Measurements from ENCODE around the gene SDHAF3. TPM values are rescaled to one million over a fixed set of nuclear protein-coding genes. Genes with fewer than 3 reads are reported as not detected.
"Not testable (repeated sequence)": the region's sequence is repeated elsewhere in the genome, so short reads cannot be mapped to it uniquely, and the experiment has no call there.

The SDHAF3 gene
- total RNA-seq (2022) (9.2 and 11.9 TPM in 2 replicates), Bru-seq, nascent RNA (percentile 59 among the genes with signal in this experiment), BruChase-seq, experiment 1, labeled RNA remaining after a 6-hour chase (percentile 48 among the genes with signal in this experiment), BruChase-seq, experiment 2, labeled RNA remaining after a 2-hour chase (percentile 41 among the genes with signal in this experiment)
- long read RNA-seq, transcript SDHAF3-202 (2 exons, 2,060 nt): major isoform, 28 of 35 reads
- long read RNA-seq, partial matches to known transcripts: 0 of 35 reads
- long read RNA-seq, other reads (novel, unspliced or antisense): 4 of 35 reads

DNA sequence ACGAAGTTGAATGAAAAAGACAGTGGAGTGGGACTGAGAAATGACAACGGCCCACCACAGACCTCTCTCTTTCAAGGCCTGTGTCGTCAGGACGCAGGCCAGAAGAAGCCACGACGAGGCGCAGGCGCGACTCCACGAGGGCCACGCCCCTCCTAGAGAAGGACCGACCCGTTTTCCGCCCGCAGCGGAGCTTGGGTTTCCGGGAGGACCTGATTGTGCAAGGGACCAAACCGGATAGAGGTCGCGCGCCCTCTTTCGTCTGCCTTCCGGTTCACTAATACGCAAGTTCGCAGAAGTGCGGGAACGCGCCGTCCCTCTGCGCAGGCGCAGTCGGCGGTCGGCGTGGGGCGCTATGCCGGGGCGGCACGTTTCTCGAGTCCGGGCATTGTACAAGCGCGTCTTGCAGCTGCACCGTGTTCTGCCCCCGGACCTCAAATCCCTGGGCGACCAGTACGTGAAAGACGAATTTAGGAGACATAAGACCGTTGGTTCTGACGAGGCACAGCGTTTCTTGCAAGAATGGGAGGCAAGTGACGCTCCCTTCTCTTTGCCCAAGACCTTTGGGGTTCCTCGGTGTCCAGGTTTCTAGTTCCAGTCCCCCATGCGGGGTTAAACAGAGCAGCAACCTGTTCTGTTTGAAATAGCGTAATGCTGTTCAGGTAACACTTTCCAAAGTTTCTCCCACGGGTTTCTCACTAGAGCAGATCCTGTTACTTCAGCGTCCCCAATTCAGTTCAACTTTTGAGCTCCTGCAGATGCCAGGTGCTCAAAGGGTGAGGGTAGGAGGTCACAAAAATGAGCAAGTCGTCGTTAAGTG lies at the start of gene SDHAF3:
TSS of gene SDHAF3 (plus strand) at position 327 of the 817 bp plus-strand sequence. CDS start at position 353, 26 bp downstream.
- Mint-ChIP-seq H3K9me3 (ENCODE audit: low read depth, unreplicated experiment) (peaks cover 2% of the 10 kb centered on the region), H3K27ac (ENCODE audit: unreplicated experiment) (peak within 1 kb of the TSS; percentile 80), H3K4me3 (ENCODE audit: low read depth, unreplicated experiment) (peak within 1 kb of the TSS; percentile 88), H3K4me1 (ENCODE audit: low read depth, unreplicated experiment) (peaks cover 20% of the 10 kb centered on the region), H3K36me3 (ENCODE audit: insufficient read depth, unreplicated experiment) (peaks cover 17% of the 10 kb centered on the region), H3K27me3 (ENCODE audit: unreplicated experiment) (no peaks in the 10 kb centered on the region)
- intact Hi-C loops (cut with micrococcal nuclease; ENCODE audit: unreplicated experiment): no loop called here
- peak; percentile 93 for DNase-seq
- TF ChIP-seq, protein P1, sequence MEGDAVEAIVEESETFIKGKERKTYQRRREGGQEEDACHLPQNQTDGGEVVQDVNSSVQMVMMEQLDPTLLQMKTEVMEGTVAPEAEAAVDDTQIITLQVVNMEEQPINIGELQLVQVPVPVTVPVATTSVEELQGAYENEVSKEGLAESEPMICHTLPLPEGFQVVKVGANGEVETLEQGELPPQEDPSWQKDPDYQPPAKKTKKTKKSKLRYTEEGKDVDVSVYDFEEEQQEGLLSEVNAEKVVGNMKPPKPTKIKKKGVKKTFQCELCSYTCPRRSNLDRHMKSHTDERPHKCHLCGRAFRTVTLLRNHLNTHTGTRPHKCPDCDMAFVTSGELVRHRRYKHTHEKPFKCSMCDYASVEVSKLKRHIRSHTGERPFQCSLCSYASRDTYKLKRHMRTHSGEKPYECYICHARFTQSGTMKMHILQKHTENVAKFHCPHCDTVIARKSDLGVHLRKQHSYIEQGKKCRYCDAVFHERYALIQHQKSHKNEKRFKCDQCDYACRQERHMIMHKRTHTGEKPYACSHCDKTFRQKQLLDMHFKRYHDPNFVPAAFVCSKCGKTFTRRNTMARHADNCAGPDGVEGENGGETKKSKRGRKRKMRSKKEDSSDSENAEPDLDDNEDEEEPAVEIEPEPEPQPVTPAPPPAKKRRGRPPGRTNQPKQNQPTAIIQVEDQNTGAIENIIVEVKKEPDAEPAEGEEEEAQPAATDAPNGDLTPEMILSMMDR (IDR thresholded peaks at IDR 0.05; ENCODE audit: unreplicated experiment): no peak
- CTCF ChIA-PET: interaction anchor here (1.0 kb wide), 1 partner anchor 17 kb away, joined by 3 read pairs; no protein-coding TSS in a partner anchor
- BruUV-seq (replicated peaks): TSS peak; percentile 46

DNA sequence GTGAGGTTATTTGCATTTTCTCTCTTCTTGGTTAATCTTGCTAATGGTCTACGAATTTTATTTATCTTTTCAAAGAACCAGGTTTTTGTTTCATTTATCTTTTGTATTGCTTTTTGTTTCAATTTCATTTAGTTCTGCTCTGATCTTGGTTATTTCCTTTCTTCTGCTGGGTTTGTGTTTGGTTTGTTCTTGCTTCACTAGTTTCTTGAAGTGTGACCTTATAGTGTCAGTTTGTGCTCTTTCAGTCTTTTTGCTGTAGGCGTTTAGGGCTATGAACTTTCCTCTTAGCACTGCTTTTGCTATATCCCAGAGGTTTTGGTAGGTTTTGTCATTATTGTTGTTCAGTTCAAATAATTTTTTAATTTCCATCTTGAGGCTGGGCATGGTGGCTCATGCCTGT lies 45.5 kb upstream of the SDHAF3 start:
- H3K27ac Mint-ChIP-seq (ENCODE audit: unreplicated experiment); BruUV-seq (replicated peaks); CTCF ChIA-PET; H3K36me3 Mint-ChIP-seq (ENCODE audit: insufficient read depth, unreplicated experiment); intact Hi-C loops (cut with micrococcal nuclease; ENCODE audit: unreplicated experiment); H3K9me3 Mint-ChIP-seq (ENCODE audit: low read depth, unreplicated experiment); H3K4me3 Mint-ChIP-seq (ENCODE audit: low read depth, unreplicated experiment); H3K4me1 Mint-ChIP-seq (ENCODE audit: low read depth, unreplicated experiment); DNase-seq: not testable (repeated sequence)
- peaks cover 39% of the 10 kb centered on the region for H3K27me3 Mint-ChIP-seq (ENCODE audit: unreplicated experiment)

DNA sequence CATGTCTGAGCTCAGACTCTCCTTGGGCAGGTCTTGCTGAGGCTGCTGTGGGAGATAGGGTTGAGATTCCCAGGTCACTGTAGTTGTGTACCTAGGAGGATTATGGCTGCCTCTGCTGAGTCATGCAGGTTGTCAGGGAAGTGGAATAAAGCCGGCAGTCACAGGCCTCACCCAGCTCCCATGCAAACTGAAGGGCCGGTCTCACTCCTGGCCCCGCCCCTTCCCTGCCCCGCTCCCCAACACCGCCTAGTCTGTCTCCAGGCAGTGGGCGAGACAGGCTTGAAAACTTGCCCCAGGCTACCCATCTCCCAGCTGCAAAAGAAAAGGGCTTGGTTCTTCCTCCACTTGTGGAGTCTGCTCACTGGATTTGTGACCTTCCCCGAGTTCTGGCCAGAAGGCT lies 41.6 kb upstream of the SDHAF3 start:
- Mint-ChIP-seq H3K4me3 (ENCODE audit: low read depth, unreplicated experiment) (no peak overlapping the region), H3K9me3 (ENCODE audit: low read depth, unreplicated experiment) (peaks cover 2% of the 10 kb centered on the region), H3K36me3 (ENCODE audit: insufficient read depth, unreplicated experiment) (no peaks in the 10 kb centered on the region), H3K27ac (ENCODE audit: unreplicated experiment) (no peak overlapping the region), H3K27me3 (ENCODE audit: unreplicated experiment) (peaks cover 31% of the 10 kb centered on the region), H3K4me1 (ENCODE audit: low read depth, unreplicated experiment) (no peaks in the 10 kb centered on the region)
- CTCF ChIA-PET: no interaction called here
- TF ChIP-seq, protein P1 (IDR thresholded peaks at IDR 0.05; ENCODE audit: unreplicated experiment): no peak
- intact Hi-C loops (cut with micrococcal nuclease; ENCODE audit: unreplicated experiment): no loop called here
- peak; percentile 2 for DNase-seq
- BruUV-seq (replicated peaks): no TSS peak

DNA sequence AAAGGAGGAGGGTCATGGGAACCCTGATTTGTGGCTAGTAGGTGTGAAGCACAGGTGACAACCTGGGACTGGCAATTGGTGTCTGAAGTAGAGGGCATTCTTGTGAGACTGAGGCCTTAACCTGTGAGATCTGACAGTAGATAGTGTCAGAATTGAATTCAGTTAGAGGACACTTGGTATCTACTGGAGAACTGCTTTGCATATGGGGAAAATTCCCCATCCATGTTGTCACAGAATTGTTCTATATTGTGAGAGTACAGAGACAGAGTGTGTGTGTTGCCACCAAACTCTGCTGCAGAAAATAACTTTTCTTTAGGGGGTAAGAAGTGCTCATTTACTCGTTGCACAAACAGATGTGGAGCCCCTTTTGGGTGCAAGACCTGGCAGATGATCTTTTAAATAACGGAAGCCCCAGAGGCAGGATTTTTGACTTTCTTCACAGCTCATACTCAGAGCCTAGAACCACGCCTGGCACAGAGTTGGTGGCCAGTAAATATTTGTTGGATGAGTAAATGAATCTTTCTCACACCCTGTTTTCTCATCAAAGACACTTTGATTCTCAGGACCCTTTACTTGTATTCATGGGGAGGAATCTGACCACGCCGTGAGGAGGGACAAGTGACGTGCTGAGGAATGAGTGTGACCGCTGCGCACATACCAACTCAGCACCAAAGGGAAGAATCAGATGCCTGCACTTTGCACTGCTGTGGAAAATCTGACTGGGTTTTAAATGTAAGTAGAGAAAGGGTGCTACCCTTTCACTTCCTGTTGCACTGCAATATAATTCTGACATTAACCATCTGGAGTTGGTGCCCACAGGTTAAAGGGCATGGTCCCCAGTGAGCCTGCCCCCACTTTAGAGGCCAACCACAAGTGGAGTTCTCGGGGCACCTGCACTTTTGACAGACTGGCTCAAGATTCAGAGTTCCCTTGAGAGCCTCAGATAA lies 39.2 kb upstream of the SDHAF3 start:
- no TSS peak for BruUV-seq (replicated peaks)
- no peak for DNase-seq
- CTCF ChIA-PET: no interaction called here
- no peak overlapping the region for H3K4me3 Mint-ChIP-seq (ENCODE audit: low read depth, unreplicated experiment)
- TF ChIP-seq, protein P1 (IDR thresholded peaks at IDR 0.05; ENCODE audit: unreplicated experiment): no peak
- H3K36me3 Mint-ChIP-seq (ENCODE audit: insufficient read depth, unreplicated experiment): no peaks in the 10 kb centered on the region
- no peak overlapping the region for H3K27ac Mint-ChIP-seq (ENCODE audit: unreplicated experiment)
- intact Hi-C loops (cut with micrococcal nuclease; ENCODE audit: unreplicated experiment): no loop called here
- peaks cover 20% of the 10 kb centered on the region for H3K27me3 Mint-ChIP-seq (ENCODE audit: unreplicated experiment)
- no peaks in the 10 kb centered on the region for H3K9me3 Mint-ChIP-seq (ENCODE audit: low read depth, unreplicated experiment)
- H3K4me1 Mint-ChIP-seq (ENCODE audit: low read depth, unreplicated experiment): no peaks in the 10 kb centered on the region

Measured in Calu3 (cell line).